GM21447 (cell line): Measurements from ENCODE around the gene TJP3.
"Not testable (repeated sequence)": the region's sequence is repeated elsewhere in the genome, so short reads cannot be mapped to it uniquely, and the experiment has no call there.

ENCODE experiments used
- ATAC-seq: cut with Tn5 transposase; IDR thresholded peaks from one replicate; pipeline ENCODE4 v1.9.1; 2021; ENCODE audit not compliant: unreplicated experiment

TJP3 gene

GRCh38 chr19:3738477-3739220 lies 30.5 kb downstream of the TJP3 start:
- no peak for ATAC-seq

- no peak for ATAC-seq
Observed at GRCh38 chr19:3740431-3740830, 32.2 kb downstream of the TJP3 start.

- ATAC-seq = no peak
Observed at GRCh38 chr19:3743486-3743885, 35.3 kb downstream of the TJP3 start.

GRCh38 chr19:3745363-3746045 lies 37.3 kb downstream of the TJP3 start:
- no peak for ATAC-seq

- no peak for ATAC-seq
Observed at GRCh38 chr19:3746371-3747056, 38.3 kb downstream of the TJP3 start.

GRCh38 chr19:3748965-3749364 lies 40.8 kb downstream of the TJP3 start:
- no peak for ATAC-seq

GRCh38 chr19:3750211-3750610 lies 42.0 kb downstream of the TJP3 start:
- ATAC-seq = no peak

GRCh38 chr19:3751236-3751635 lies 43.1 kb downstream of the TJP3 start:
- no peak for ATAC-seq

- no peak for ATAC-seq
Observed at GRCh38 chr19:3752492-3752891, 44.3 kb downstream of the TJP3 start.

- no peak for ATAC-seq
Observed at GRCh38 chr19:3753631-3754410, 45.6 kb downstream of the TJP3 start.

GRCh38 chr19:3757705-3758104 lies 49.5 kb downstream of the TJP3 start:
- ATAC-seq = not testable (repeated sequence)

- not testable (repeated sequence) for ATAC-seq
Observed at GRCh38 chr19:3758297-3758696, 50.1 kb downstream of the TJP3 start.

- no peak for ATAC-seq
Observed at GRCh38 chr19:3759482-3760254, 51.5 kb downstream of the TJP3 start.

- ATAC-seq = no peak
Observed at GRCh38 chr19:3760871-3761361, 52.7 kb downstream of the TJP3 start.

GRCh38 chr19:3761382-3762129 lies 53.4 kb downstream of the TJP3 start, which contains the start of gene APBA3:
APBA3 (minus strand) TSS chr19:3761692; CDS start chr19:3760264, 1,428 bp downstream.
- ATAC-seq = peak; percentile 30

- no peak for ATAC-seq
Observed at GRCh38 chr19:3762130-3762473, 53.9 kb downstream of the TJP3 start.

GRCh38 chr19:3762501-3763459 lies 54.6 kb downstream of the TJP3 start, which contains the start of gene MRPL54:
MRPL54 (plus strand) TSS chr19:3762682; CDS start chr19:3762701, 19 bp downstream.
- ATAC-seq = peak; percentile 66

- ATAC-seq = no peak
Observed at GRCh38 chr19:3765121-3765520, 56.9 kb downstream of the TJP3 start.
